AG04449 (cell line): ENCODE results near the gene WDR36.

Experiments
- CTCF ChIA-PET: fragments of 350-600 bp; formaldehyde crosslinking; extraction: SDS; loops from one replicate; lab custom pipeline; 2021; ENCODE audit warnings: antibody characterized with exemption; lab: Yijun Ruan, JAX
- POLR2A ChIA-PET: fragments of 400-600, 350-600 bp; formaldehyde crosslinking; extraction: SDS; loops from one replicate; lab custom pipeline; 2020; ENCODE audit warnings: antibody characterized with exemption, inconsistent platforms; lab: Yijun Ruan, JAX
- DNase-seq: peaks from one replicate; pipeline ENCODE4 v3.0.0-alpha.2; 2010; ENCODE audit warnings: low read depth, low spot score
- H3K4me3 ChIP-seq: 2 replicates; pipeline ENCODE4 v1.5.1; 2011; ENCODE audit warnings: low read depth, mild to moderate bottlenecking, control low read depth, low read length
- TF ChIP-seq, protein P1 (sequence below): IDR thresholded peaks from one replicate; pipeline ENCODE4 v1.5.1; 2011; ENCODE audit warnings: mild to moderate bottlenecking, moderate library complexity, low read length, control low read depth, inconsistent platforms; ENCODE audit not compliant: insufficient read depth; ENCODE audit errors: missing control alignments

Gene WDR36

GRCh38 chr5:111170279-111170678, 78.1 kb downstream of the WDR36 start:
- H3K4me3 ChIP-seq = no peak overlapping the region
- ChIA-PET CTCF (interaction anchor here (1.1 to 3.5 kb wide), 2 partner anchors 11 to 361 kb away, joined by 3 to 20 read pairs; no protein-coding TSS in a partner anchor), POLR2A (no interaction called here)
- no peak for DNase-seq
- TF ChIP-seq, protein P1, sequence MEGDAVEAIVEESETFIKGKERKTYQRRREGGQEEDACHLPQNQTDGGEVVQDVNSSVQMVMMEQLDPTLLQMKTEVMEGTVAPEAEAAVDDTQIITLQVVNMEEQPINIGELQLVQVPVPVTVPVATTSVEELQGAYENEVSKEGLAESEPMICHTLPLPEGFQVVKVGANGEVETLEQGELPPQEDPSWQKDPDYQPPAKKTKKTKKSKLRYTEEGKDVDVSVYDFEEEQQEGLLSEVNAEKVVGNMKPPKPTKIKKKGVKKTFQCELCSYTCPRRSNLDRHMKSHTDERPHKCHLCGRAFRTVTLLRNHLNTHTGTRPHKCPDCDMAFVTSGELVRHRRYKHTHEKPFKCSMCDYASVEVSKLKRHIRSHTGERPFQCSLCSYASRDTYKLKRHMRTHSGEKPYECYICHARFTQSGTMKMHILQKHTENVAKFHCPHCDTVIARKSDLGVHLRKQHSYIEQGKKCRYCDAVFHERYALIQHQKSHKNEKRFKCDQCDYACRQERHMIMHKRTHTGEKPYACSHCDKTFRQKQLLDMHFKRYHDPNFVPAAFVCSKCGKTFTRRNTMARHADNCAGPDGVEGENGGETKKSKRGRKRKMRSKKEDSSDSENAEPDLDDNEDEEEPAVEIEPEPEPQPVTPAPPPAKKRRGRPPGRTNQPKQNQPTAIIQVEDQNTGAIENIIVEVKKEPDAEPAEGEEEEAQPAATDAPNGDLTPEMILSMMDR = no peak

DNA sequence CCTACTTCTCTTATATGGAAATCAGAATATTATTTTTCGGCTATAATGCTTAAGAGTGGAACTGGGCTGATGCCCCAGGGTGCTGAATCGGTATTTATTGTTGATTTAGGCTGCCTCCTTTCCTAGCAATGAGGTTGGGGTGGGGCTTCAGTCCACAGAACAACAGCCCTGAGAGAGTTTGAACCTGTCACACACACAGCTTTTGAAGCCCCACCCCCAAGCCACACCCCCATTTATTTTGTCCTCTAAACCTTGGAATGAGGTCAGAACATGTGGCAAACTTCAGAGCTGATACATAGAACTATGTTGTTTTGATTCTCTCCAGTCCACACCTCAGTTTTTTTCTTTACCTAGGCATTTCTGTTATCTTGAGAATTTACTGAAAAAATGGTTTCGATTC, 80.4 kb downstream of the WDR36 start:
- TF ChIP-seq, protein P1 = no peak
- POLR2A ChIA-PET = no interaction called here
- CTCF ChIA-PET = no interaction called here

GRCh38 chr5:111173476-111173875, 81.3 kb downstream of the WDR36 start:
- H3K4me3 ChIP-seq = no peak overlapping the region
- POLR2A ChIA-PET = no interaction called here
- TF ChIP-seq, protein P1 = no peak
- DNase-seq = no peak
- CTCF ChIA-PET = interaction anchor here (0.9 kb wide), 1 partner anchor 14 kb away, joined by 3 read pairs; no protein-coding TSS in a partner anchor

More for the DNA sequence above, 80.4 kb downstream of the WDR36 start:
- DNase-seq = no peak
- no peak overlapping the region for H3K4me3 ChIP-seq
